IMR-90 (cell line): ENCODE data around the gene SSX2IP. TPM values are rescaled to one million over a fixed set of nuclear protein-coding genes. Genes with fewer than 3 reads are reported as not detected.

Experiments used
- ATAC-seq: fragments of 200-7000 bp; cut with Tn5 transposase; 2 replicates; pipeline ENCODE4 v1.9.1; 2020; ENCODE audit warnings: low read depth, mild to moderate bottlenecking, moderate library complexity
- BruUV-seq: library from RNA; stranded (reverse); fragments of 400-500 nt; replicated peaks from 2 replicates; lab custom pipeline; 2021; lab: Mats Ljungman, UMichigan
- CTCF ChIA-PET: fragments of 300-600 bp; formaldehyde crosslinking; extraction: SDS; loops from one replicate; lab custom pipeline; 2021; ENCODE audit warnings: antibody characterized with exemption; lab: Yijun Ruan, JAX
- POLR2A ChIA-PET: fragments of 300-600 bp; sonication (Branson Sonifier 250); formaldehyde crosslinking; loops from one replicate; lab custom pipeline; 2022; ENCODE audit warnings: antibody characterized with exemption; ENCODE audit not compliant: unreplicated experiment; lab: Charles Lee
- DNase-seq: peaks from one replicate; pipeline ENCODE4 v3.0.0; 2013
- H2AFZ ChIP-seq: replicated peaks from 2 replicates; pipeline ENCODE3; 2013; ENCODE audit warnings: low read length, mild to moderate bottlenecking; ENCODE audit not compliant: poor library complexity
- H2AK5ac ChIP-seq: 2 replicates; pipeline ENCODE4 v1.6.1; 2013; ENCODE audit warnings: low read depth, low read length, inconsistent platforms
- H2AK9ac ChIP-seq: replicated peaks from 2 replicates; pipeline ENCODE3; 2013; ENCODE audit warnings: mild to moderate bottlenecking, low read depth, low read length, moderate library complexity; ENCODE audit not compliant: poor library complexity
- H2BK120ac ChIP-seq: 2 replicates; pipeline ENCODE4 v1.6.1; 2013; ENCODE audit warnings: low read depth, low read length, inconsistent platforms
- H2BK15ac ChIP-seq: 3 replicates; pipeline ENCODE4 v1.6.1; 2013; ENCODE audit warnings: low read depth, low read length, inconsistent platforms
- H2BK20ac ChIP-seq: 2 replicates; pipeline ENCODE4 v1.6.1; 2013; ENCODE audit warnings: low read depth, mild to moderate bottlenecking, inconsistent platforms, low read length, moderate library complexity
- H2BK5ac ChIP-seq: 2 replicates; pipeline ENCODE4 v1.6.1; 2013; ENCODE audit warnings: mild to moderate bottlenecking, low read depth, low read length, inconsistent platforms; ENCODE audit not compliant: poor library complexity, severe bottlenecking
- H3K14ac ChIP-seq: replicated peaks from 2 replicates; pipeline ENCODE4 v1.6.1; 2013; ENCODE audit warnings: low read depth, low read length, inconsistent platforms
- H3K18ac ChIP-seq: 2 replicates; pipeline ENCODE4 v1.6.1; 2013; ENCODE audit warnings: low read depth, low read length, control low read depth
- H3K23ac ChIP-seq: 2 replicates; pipeline ENCODE4 v1.6.1; 2013; ENCODE audit warnings: low read depth, low read length, inconsistent platforms
- H3K27ac ChIP-seq: 2 replicates; pipeline ENCODE4 v1.5.1; 2013; ENCODE audit warnings: mild to moderate bottlenecking, control low read depth, low read length; ENCODE audit not compliant: insufficient read depth
- H3K27me3 ChIP-seq: 2 replicates; pipeline ENCODE4 v1.6.1; 2013; ENCODE audit warnings: low read length; ENCODE audit not compliant: control insufficient read depth, insufficient read depth
- H3K36me3 ChIP-seq: 2 replicates; pipeline ENCODE4 v1.6.1; 2013; ENCODE audit warnings: low read length, mixed read lengths; ENCODE audit not compliant: control insufficient read depth, insufficient read depth
- H3K4ac ChIP-seq: 2 replicates; pipeline ENCODE4 v1.6.1; 2013; ENCODE audit warnings: low read depth, low read length, inconsistent platforms
- H3K4me1 ChIP-seq: 2 replicates; pipeline ENCODE4 v1.6.1; 2013; ENCODE audit warnings: low read length, mixed read lengths; ENCODE audit not compliant: control insufficient read depth, insufficient read depth
- H3K4me2 ChIP-seq: 2 replicates; pipeline ENCODE4 v1.6.1; 2013; ENCODE audit warnings: low read depth, mild to moderate bottlenecking, control low read depth, low read length, moderate library complexity
- H3K4me3 ChIP-seq: 2 replicates; pipeline ENCODE4 v1.5.1; 2013; ENCODE audit warnings: low read depth, mild to moderate bottlenecking, control low read depth, low read length, moderate library complexity; ENCODE audit not compliant: insufficient read depth
- H3K56ac ChIP-seq: 2 replicates; pipeline ENCODE4 v1.6.1; 2013; ENCODE audit warnings: low read length, inconsistent platforms; ENCODE audit not compliant: insufficient read depth; ENCODE audit errors: extremely low read depth
- H3K79me1 ChIP-seq, 2 experiments: 2 replicates each; pipeline ENCODE4 v1.6.1; 2013; ENCODE audit warnings: low read length in 2 of 2, inconsistent platforms in 1 of 2, low read depth in 1 of 2
- H3K9ac ChIP-seq: 2 replicates; pipeline ENCODE4 v1.6.1; 2013; ENCODE audit warnings: low read depth, low read length, control low read depth
- H3K9me1 ChIP-seq: 2 replicates; pipeline ENCODE4 v1.6.1; 2013; ENCODE audit warnings: low read length, inconsistent platforms; ENCODE audit not compliant: insufficient read depth
- H3K9me3 ChIP-seq: 2 replicates; pipeline ENCODE4 v1.6.1; 2013; ENCODE audit warnings: low read length; ENCODE audit not compliant: control insufficient read depth, insufficient read depth
- H4K20me1 ChIP-seq: 2 replicates; pipeline ENCODE4 v1.6.1; 2013; ENCODE audit warnings: low read length, inconsistent platforms; ENCODE audit not compliant: insufficient read depth
- H4K5ac ChIP-seq: 2 replicates; pipeline ENCODE4 v1.6.1; 2013; ENCODE audit warnings: mild to moderate bottlenecking, low read depth, low read length, control low read depth
- H4K8ac ChIP-seq, 2 experiments: 2 replicates each; pipeline ENCODE4 v1.6.1; 2013; ENCODE audit warnings: low read depth in 2 of 2, low read length in 2 of 2, control low read depth in 1 of 2, inconsistent platforms in 1 of 2
- H4K91ac ChIP-seq: 2 replicates; pipeline ENCODE4 v1.6.1; 2013; ENCODE audit warnings: low read depth, low read length, inconsistent platforms; ENCODE audit not compliant: insufficient read depth
- WGBS, 2 experiments: methylation state at CpG; one replicate each; pipeline versions ENCODE4 v1.1.5 to v1.1.7; 2013; ENCODE audit warnings: missing lambda C conversion rate in 2 of 2; ENCODE audit not compliant: insufficient read length in 1 of 2; ENCODE audit errors: extremely low coverage in 2 of 2; 5-methylcytosine and 5-hydroxymethylcytosine counted together
- dilution Hi-C: fragments of 300-500 bp; cut with HindIII; formaldehyde crosslinking; loops from one replicate; pipeline ENCODE4 v1.14.3; 2018; ENCODE audit warnings: low sequenced_read_pairs; ENCODE audit not compliant: unreplicated experiment
- in situ Hi-C: fragments of 300-500 bp; cut with MboI; formaldehyde crosslinking; loops from 3 replicates; pipeline ENCODE4 v1.14.3; 2019; ENCODE audit warnings: low sequenced_read_pairs, inconsistent platforms, mixed read lengths
- intact Hi-C: fragments of 100-400 bp; cut with micrococcal nuclease; formaldehyde crosslinking; loops from 2 replicates; pipeline ENCODE4 v1.10.0; 2022
- polyA plus RNA-seq, 3 experiments: library from polyadenylated mRNA; depleted of rRNA; stranded (reverse); fragments of >200 nt; gene quantifications; 2 replicates each; pipeline ENCODE4 v1.2.3, GENCODE V29; 2012; ENCODE audit warnings: low replicate concordance in 1 of 3
- total RNA-seq: library from RNA; depleted of rRNA; stranded (reverse); fragments of >200 nt; gene quantifications from 2 replicates; pipeline ENCODE4 v1.2.3, GENCODE V29; 2012
- TF ChIP-seq, protein P1 (sequence below): fragments of 150-350 bp; IDR thresholded peaks from 2 replicates; pipeline ENCODE4 v1.6.1; 2017; ENCODE audit warnings: mild to moderate bottlenecking, antibody characterized with exemption, low read length, low read depth

SSX2IP gene
- total and polyA plus RNA-seq, 2 of the 4 experiments (the other 2 are of a cell fraction) = 7.7 to 13.4 TPM

DNA sequence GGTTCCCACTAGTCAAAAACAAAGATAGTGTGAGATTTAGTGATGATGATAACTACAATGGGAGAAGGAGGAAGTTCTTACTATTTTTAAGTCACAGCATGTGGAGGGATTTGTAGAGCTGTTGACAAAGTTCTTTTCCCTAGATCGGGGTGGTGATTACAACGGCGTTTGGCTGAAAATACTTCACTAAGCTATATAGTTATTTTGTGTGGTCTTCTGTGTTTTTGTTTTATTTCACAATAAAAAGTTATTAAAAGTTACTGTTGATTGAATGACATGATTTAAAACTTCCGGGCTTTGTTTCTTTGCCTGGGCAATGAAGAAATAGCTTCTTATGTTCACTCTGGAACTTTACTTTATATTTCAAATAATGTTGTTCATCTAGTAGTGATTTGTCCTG lies 47.3 kb upstream of the SSX2IP start:
- Histone ChIP-seq H2AK5ac (no peak overlapping the region), H3K4me2 (no peak overlapping the region), H3K79me1 (no peaks in the 10 kb centered on the region), H3K14ac (no peak overlapping the region), H4K91ac (no peak overlapping the region), H3K56ac (no peak overlapping the region), H3K4ac (no peak overlapping the region), H3K18ac (no peak overlapping the region; the same call in 1 of the 2 replicates), H2BK15ac (no peak overlapping the region), H3K36me3 (no peaks in the 10 kb centered on the region), H4K20me1 (no peaks in the 10 kb centered on the region), H3K27me3 (no peaks in the 10 kb centered on the region), H3K9me1 (no peaks in the 10 kb centered on the region), H2BK5ac (no peak overlapping the region), H3K4me3 (no peak overlapping the region), H4K5ac (no peak overlapping the region), H3K9ac (no peak overlapping the region), H2BK20ac (no peak overlapping the region), H3K4me1 (0 out of 2 replicates have a peak, but pooled peaks cover 2% of the 10 kb centered on the region), H2BK120ac (no peak overlapping the region), H4K8ac (no peak overlapping the region), H3K9me3 (peaks cover 5% of the 10 kb centered on the region; the same call in 1 of the 2 replicates), H3K27ac (no peak overlapping the region), H2AK9ac (no peak overlapping the region), H2AFZ (no peak overlapping the region), H3K23ac (no peak overlapping the region)
- BruUV-seq = no TSS peak
- DNase-seq (no peak), ATAC-seq (no peak)
- no CpG with 5 or more reads among the region's 4 CpGs for WGBS, 2 experiments
- intact Hi-C loops = loop anchor here (10.0 kb wide), 1 partner anchor 533 kb away; no protein-coding TSS in a partner anchor
- ChIA-PET POLR2A (no interaction called here), CTCF (no interaction called here)
- in situ Hi-C loops = no loop called here
- dilution Hi-C loops = no loop called here
- TF ChIP-seq, protein P1, sequence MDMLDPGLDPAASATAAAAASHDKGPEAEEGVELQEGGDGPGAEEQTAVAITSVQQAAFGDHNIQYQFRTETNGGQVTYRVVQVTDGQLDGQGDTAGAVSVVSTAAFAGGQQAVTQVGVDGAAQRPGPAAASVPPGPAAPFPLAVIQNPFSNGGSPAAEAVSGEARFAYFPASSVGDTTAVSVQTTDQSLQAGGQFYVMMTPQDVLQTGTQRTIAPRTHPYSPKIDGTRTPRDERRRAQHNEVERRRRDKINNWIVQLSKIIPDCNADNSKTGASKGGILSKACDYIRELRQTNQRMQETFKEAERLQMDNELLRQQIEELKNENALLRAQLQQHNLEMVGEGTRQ = no peak
